Stimulated activated effector memory CD8-positive, alpha-beta T cell treated with anti-CD3 and anti-CD28 coated beads, Interleukin-12 subunit alpha, Interleukin-12 subunit beta, amount 100 ng/mL, for 72 hours (primary cell): ENCODE results near the gene ACSF3.

Source experiments
- ATAC-seq: fragments of 150-1000 bp; cut with Tn5 transposase; 2 replicates; pipeline ENCODE4 v1.10.0; 2021
- DNase-seq, 2 donors: peaks; one replicate each; pipeline ENCODE4 v3.0.0; 2021 to 2022; ENCODE audit warnings: low spot score in 2 of 2
- H3K27ac Mint-ChIP-seq: one replicate; pipeline ENCODE4 v1.8.0; 2022; ENCODE audit warnings: mild to moderate bottlenecking, mixed read lengths
- H3K36me3 Mint-ChIP-seq: one replicate; pipeline ENCODE4 v1.8.0; 2022; ENCODE audit warnings: mild to moderate bottlenecking, mixed read lengths
- H3K4me1 Mint-ChIP-seq: one replicate; pipeline ENCODE4 v1.8.0; 2022; ENCODE audit warnings: mixed read lengths
- H3K4me3 Mint-ChIP-seq: one replicate; pipeline ENCODE4 v1.8.0; 2022; ENCODE audit warnings: mild to moderate bottlenecking, mixed read lengths
- H3K9me3 Mint-ChIP-seq: one replicate; pipeline ENCODE4 v1.8.0; 2022; ENCODE audit warnings: mixed read lengths

Gene ACSF3

DNA sequence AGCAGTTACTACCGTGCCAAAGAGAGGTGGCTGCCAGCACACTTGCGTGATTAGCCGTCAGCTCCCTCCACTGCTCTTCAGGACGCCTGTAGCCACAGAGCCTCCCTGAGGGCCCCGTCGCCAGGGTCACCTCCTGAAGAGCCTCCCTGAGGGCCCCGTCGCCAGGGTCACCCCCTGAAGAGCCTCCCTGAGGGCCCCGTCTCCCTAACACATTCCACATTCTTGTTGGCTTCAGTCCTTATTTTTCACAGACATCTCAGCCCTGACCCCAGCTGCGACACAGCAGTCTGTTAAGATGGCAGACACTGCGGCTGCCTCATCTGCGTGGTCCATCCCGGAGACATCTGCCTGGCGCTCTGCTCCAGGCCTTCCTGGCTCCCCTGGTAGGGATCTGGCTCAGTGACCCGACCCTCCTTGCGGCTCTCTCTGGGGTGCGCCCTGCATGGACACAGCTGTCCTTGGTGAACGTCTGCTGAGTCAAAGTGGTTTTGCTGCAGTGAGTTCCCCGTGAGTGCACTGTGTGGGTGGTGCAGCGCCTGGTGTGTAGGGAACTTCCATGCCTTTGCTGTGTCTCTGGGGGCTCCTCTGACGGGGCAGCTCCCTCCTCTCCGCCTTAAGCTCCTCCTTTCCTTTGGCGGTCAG, 11.4 kb downstream of the ACSF3 start:
- H3K36me3 Mint-ChIP-seq = peaks cover 74% of the 10 kb centered on the region
- H3K9me3 Mint-ChIP-seq = no peaks in the 10 kb centered on the region
- ATAC-seq = peak; percentile 35
- H3K4me3 Mint-ChIP-seq = no peak overlapping the region
- no peak for DNase-seq
- peaks cover 43% of the 10 kb centered on the region for H3K4me1 Mint-ChIP-seq
- peak overlapping the region; percentile 79 for H3K27ac Mint-ChIP-seq

DNA sequence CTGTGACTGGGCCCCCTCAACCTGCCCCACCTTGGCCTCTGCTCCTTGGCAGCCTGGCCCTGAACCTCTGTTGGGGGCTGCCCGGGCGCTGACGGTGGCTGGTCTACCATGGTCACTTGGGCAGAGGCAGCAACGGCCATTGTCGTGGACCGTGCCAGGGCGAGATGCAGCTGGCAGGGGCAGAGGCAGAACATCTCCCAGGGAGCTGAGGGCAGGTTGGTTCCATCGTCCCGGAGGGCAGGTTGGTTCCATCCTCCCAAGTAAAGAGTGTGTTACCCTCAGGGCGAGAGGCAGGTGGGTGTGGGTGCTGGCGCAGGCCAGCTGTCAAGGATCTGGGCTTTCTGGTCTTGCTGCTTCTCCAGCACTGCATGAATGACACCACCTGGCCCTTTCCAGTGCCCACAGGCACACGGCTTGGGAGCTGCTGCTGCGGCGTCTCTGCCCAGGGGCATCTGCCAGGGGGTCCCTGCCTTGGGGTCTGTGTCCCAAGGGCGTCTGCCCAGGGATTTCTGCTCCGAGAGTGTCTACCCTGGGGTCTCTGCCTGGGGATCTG, 12.0 kb downstream of the ACSF3 start:
- ATAC-seq (no peak), DNase-seq (no peak)
- peak overlapping the region; percentile 79 for H3K27ac Mint-ChIP-seq
- no peaks in the 10 kb centered on the region for H3K9me3 Mint-ChIP-seq
- H3K4me1 Mint-ChIP-seq = peaks cover 38% of the 10 kb centered on the region
- H3K4me3 Mint-ChIP-seq = no peak overlapping the region
- peaks cover 70% of the 10 kb centered on the region for H3K36me3 Mint-ChIP-seq

DNA sequence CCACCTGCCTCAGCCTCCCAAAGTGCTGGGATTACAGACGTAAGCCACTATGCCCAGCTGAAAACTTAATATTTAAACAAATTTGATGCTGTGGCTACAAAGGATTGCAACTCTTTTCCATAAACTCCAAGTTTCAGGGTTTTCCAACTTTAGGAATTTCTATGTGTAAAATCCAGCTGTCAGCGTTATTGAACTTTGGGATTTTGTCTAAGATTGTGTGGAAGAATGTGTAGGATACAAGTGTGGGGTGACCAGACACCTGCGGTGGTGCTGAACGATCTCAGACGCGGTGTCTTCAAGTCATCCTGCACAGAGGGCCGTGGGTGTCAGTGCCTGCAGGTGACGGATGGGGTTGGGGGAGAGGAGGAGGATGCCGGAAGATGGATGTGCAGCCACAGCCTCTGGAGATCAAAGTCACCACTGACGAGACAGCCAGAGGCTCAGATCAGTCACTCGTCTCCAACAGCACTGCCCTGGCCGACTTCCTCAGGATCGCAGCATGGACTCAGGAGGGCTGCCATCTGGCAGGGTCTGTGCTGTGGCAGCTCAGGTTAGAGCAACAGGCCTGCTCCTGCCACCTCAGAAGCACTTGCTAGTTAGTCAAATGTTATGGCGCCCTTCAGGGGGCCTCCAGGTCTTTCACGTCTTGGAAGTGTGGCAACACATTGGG, 13.0 kb downstream of the ACSF3 start:
- Mint-ChIP-seq H3K36me3 (peaks cover 60% of the 10 kb centered on the region), H3K27ac (peak overlapping the region; percentile 5), H3K4me1 (peaks cover 28% of the 10 kb centered on the region), H3K4me3 (no peak overlapping the region), H3K9me3 (no peaks in the 10 kb centered on the region)
- ATAC-seq (no peak), DNase-seq (no peak)

DNA sequence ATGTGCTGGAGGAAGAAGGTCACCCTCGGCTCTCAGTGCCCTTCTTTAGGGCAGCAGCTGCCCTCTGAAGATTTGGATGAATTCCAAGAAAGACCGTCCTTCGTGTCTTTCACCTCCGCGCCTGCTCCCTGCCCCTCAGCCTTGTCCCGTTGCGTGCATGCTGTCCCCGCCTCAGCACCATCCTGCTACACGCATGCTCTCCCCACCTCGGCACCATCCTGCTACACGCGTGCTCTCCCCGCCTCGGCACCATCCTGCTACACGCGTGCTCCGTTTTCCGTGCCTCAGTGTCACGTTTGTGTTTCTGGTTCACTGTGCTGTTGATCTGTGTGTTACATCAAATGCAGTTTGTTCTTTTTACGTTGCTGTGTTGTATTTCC, 13.5 kb downstream of the ACSF3 start:
- peaks cover 28% of the 10 kb centered on the region for H3K4me1 Mint-ChIP-seq
- ATAC-seq = no peak
- H3K27ac Mint-ChIP-seq = peak overlapping the region; percentile 52
- H3K4me3 Mint-ChIP-seq = no peak overlapping the region
- H3K9me3 Mint-ChIP-seq = no peaks in the 10 kb centered on the region
- H3K36me3 Mint-ChIP-seq = peaks cover 54% of the 10 kb centered on the region
- DNase-seq = no peak

DNA sequence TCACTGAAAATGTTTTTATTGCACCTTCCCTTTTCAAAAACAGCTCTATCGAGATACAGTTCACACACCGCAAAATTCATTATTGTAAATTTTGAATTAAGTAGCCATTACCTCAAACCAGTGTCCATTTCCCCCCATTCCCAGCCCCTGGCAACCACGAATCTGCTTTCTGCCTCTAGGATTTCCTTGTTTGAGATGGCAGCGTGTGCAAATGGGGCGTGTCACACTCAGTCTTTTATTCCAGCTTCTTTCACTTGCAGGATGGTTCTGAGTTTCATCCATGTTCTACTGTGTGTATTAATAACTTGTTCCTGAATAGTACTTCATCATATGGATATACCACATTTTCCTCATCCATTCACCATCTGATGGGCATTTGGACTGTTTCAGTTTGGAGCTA, 14.8 kb downstream of the ACSF3 start:
- Mint-ChIP-seq H3K36me3 (peaks cover 42% of the 10 kb centered on the region), H3K4me1 (peaks cover 19% of the 10 kb centered on the region), H3K4me3 (no peak overlapping the region), H3K9me3 (no peaks in the 10 kb centered on the region), H3K27ac (peak overlapping the region; percentile 52)
- ATAC-seq (no peak), DNase-seq (no peak)

DNA sequence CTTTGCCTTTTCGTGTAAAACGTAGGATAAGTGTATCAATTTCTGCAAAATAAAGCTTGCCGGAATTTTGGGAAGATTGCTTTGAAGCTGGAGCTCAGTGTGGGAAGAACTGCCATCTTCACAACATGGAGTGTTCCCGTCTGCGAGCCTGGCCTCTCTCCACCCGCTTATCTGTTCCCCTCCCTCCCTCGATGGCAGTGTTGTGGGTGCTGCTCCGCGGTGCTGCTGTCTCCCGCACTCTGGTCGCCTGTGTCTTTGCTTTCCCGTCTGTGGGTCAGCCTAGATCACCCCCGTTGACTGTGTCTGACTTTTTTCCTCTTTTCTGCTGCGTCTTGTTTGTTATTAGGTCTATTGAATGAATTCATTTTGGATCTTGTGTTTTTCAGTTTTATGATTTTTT, 17.0 kb downstream of the ACSF3 start:
- ATAC-seq = no peak
- DNase-seq = no peak
- no peaks in the 10 kb centered on the region for H3K9me3 Mint-ChIP-seq
- peaks cover 41% of the 10 kb centered on the region for H3K36me3 Mint-ChIP-seq
- no peak overlapping the region for H3K27ac Mint-ChIP-seq
- peaks cover 33% of the 10 kb centered on the region for H3K4me1 Mint-ChIP-seq
- H3K4me3 Mint-ChIP-seq = no peak overlapping the region

DNA sequence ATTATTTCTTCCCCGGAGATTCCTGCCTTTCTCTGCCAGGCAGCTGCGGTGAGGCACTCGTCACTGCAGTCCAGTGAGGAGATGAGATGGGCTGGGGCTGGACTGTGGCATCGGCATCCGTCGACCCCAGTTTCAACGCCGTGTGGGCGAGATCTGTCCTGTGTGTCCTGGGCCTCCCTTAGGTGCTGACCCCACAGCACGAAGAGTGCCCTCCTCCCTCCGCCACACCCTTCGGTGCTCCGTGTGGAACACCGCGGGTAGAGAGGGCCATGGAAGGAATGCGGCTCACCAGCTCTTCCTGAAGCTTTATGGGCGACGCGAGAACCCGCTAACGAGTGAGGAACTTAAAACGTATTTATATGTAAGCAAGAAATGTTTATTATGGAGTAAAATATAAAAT, 17.6 kb downstream of the ACSF3 start:
- Mint-ChIP-seq H3K4me1 (peaks cover 39% of the 10 kb centered on the region), H3K36me3 (peaks cover 40% of the 10 kb centered on the region)

DNA sequence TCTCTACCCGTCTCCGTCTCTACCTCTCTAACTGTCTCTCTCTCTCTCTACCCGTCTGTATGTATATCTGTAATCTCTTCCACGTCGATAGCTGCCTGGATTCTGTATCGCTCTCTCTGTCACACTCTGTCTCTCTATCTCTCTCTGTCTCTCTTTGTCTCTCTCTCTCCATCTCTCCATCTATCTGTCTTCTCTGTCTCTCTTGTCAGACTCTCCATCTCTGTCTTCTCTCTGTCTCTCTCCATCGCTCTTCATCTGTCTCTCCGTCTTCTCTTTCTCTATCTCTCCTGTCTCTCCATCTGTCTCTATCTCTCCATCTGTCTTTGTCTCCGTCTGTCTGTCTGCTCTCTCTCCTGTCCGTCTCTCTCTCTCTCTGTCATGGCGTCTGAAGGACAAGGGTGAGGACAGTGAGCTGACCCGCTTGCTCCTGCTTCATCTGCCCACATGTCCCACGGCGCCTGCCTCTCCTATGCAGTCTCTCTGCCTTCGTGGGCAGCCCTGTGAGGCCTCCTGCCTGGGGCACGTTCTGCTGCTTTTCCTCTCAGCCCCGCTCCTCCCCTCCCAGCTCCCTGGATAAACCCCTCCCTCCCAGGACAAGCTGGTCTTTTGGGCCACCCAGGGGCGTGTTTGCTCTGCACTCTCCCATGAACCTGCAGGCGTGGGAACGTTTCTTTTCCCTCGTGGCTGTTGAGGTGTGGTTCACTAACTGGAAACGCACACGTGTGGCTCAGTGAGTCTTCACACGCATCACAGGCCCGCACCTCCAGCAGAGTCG, 18.9 kb downstream of the ACSF3 start:
- Mint-ChIP-seq H3K36me3 (peaks cover 27% of the 10 kb centered on the region), H3K4me3 (no peak overlapping the region), H3K4me1 (peaks cover 35% of the 10 kb centered on the region), H3K27ac (no peak overlapping the region), H3K9me3 (no peaks in the 10 kb centered on the region)
- no peak for ATAC-seq
- DNase-seq = no peak

More for the DNA sequence above, 17.6 kb downstream of the ACSF3 start:
- ATAC-seq (no peak), DNase-seq (no peak)
- H3K27ac Mint-ChIP-seq = no peak overlapping the region
- no peak overlapping the region for H3K4me3 Mint-ChIP-seq
- no peaks in the 10 kb centered on the region for H3K9me3 Mint-ChIP-seq

DNA sequence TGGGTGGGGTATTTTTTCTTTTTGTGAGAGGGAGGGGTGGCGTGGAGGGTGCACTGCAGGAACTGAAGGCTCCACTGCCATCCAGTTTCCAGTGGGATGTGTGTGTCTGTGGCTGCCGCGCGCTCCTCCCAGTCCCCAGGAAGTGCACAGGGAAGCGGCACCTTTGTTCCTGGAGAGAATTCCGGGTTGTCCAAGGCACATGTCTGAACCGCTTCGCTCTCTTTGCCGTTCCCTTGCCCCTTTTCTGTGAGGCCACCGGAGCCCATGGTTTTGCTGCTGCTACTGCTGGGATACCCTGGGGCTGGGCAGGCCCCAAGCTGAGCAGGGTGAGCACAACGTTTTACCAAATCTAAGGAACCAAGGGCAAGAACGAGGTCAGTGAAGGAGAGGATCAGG, 19.5 kb downstream of the ACSF3 start:
- Mint-ChIP-seq H3K9me3 (no peaks in the 10 kb centered on the region), H3K27ac (no peak overlapping the region), H3K36me3 (peaks cover 31% of the 10 kb centered on the region), H3K4me1 (peaks cover 34% of the 10 kb centered on the region), H3K4me3 (no peak overlapping the region)
- DNase-seq (no peak), ATAC-seq (no peak)

DNA sequence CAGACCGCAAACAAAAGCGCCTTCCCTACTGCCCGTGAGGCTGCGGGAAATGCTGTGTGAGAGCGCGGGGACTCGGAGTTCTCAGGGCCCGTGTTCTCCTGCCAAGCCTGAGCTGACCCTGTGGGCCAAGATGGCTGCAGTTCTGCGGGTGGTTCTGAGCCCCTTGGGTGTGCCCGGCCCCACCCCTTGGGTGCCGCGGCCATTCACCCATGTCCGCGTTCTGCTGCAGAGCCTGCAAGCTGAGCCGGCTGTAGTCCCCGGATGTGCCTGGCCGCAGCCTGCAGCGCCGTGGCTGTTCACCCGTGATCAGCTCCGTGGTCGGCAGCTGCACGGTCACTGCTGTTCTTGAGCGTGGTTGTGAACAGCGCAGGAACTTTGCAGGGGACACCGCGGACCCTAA, 20.0 kb downstream of the ACSF3 start:
- ATAC-seq (no peak), DNase-seq (no peak)
- no peaks in the 10 kb centered on the region for H3K9me3 Mint-ChIP-seq
- peaks cover 29% of the 10 kb centered on the region for H3K4me1 Mint-ChIP-seq
- peaks cover 36% of the 10 kb centered on the region for H3K36me3 Mint-ChIP-seq
- no peak overlapping the region for H3K27ac Mint-ChIP-seq
- H3K4me3 Mint-ChIP-seq = no peak overlapping the region

DNA sequence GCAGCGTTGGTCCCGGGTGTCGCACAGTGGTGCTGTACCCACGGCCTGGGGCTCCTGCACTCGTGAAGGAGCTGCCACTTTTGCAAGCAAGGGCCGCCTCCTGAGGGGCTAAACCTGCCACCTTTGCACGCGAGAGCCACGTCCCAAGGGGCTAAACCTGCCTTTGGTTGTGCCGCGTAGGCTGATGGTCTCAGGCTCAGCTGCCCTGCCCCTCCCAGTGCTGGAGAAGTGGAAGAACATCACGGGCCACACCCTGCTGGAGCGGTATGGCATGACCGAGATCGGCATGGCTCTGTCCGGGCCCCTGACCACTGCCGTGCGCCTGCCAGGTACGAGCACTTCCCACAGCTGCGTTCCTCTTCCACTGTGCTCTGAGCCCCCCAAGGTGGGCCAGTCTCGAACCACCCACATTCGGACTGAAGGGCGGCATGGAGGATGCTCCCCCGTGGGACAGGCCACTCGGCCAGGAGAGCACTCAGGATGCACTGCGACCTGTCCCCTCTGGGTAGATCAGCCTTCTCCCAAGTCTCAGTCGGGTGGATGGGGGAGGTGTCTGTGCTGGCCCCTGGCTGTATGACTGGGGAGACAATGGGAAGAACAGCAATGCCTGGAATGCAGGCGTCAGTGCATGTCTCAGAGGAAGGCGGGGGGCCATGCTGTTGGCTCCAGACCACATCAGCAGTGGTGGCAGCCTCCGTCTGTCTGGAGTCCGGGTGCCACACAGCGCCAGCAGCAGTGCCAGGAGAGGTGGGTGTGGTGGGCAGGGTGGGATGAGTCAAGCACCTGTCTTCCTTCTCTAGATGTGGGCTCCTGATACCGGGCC, 20.7 kb downstream of the ACSF3 start:
- H3K4me1 Mint-ChIP-seq = peaks cover 29% of the 10 kb centered on the region
- ATAC-seq = peak; percentile 39
- no peaks in the 10 kb centered on the region for H3K9me3 Mint-ChIP-seq
- peaks cover 41% of the 10 kb centered on the region for H3K36me3 Mint-ChIP-seq
- H3K27ac Mint-ChIP-seq = peak overlapping the region; percentile 95
- H3K4me3 Mint-ChIP-seq = peak overlapping the region; percentile 77
- no peak for DNase-seq

DNA sequence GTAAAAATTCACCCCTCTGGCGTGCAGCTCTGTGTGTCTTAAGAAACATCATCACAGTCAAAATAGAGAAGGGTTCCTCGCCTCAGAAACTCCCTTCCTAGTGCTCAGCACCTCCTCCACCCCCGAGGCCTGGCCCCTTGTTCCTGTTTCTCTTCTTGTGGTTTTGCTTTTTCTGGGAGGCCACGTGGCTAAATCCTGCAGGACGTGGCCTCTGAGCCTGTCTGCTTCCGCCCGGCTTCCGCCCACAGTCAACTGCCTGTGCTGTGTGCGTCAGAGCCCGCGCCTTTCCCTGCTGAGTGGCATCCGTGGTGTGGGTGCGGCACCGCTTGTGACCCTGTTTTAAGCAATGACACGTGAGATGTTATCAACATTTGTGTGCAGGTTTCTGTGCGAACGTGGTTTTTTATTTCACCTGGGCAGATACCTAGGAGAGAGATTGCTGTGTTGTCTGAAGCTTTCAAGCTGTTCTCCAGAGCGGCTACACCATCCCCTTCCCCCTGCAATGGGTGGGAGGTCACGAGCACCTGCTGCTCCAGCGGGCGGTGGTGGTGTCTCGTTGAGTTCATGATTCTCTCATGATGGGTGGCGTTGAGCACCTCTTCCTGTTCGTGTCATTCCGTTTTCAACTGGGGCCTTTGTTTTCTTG, 21.7 kb downstream of the ACSF3 start:
- Mint-ChIP-seq H3K9me3 (no peaks in the 10 kb centered on the region), H3K27ac (peak overlapping the region; percentile 95), H3K4me3 (peak overlapping the region; percentile 77), H3K36me3 (peaks cover 45% of the 10 kb centered on the region), H3K4me1 (peaks cover 29% of the 10 kb centered on the region)
- ATAC-seq (peak; percentile 95), DNase-seq (peak; percentile 58 to 74)

DNA sequence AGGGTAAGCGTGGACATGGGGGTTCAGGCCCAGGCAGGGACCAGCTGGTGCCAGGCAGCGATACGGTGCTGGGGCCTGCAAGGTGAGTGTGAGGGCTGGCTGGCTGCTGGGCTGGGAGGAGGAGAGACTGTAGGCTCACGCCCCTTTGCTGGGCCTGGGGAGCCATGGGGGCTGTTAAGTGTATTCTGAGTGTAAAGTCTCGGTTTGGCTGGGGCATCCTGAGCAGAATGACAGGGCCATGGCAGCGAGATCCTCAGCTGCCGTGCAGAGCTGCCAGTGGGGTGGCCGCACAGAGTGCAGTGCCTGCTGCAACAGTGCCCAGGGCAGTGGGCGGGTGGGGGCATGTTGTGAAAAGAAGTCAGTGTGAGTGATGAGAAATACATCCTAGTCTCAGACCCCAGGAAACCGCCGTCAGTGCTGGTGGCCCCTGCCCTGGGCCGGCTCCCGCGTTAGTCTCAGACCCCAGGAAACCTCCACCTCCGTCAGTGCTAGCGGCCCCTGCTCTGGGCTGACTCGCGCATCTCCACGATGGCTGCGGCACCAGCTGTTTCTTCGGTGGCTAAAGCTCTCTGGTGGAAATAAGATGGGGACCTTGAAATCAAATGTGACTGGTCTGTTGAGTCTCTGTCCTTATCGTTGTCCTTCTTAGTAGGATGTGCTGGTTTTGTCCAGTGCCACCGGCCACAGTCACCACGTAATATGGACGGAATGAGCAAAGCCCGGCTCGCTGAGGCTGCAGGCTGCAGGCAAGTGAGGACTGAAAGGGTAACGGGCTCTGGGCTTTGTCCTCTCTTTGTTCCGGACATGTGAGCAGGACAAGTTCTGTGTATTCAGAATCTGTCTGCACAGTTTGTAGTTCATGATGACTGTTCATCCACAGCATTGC, 22.9 kb downstream of the ACSF3 start:
- no peaks in the 10 kb centered on the region for H3K9me3 Mint-ChIP-seq
- peaks cover 34% of the 10 kb centered on the region for H3K4me1 Mint-ChIP-seq
- DNase-seq (no peak), ATAC-seq (no peak)
- peak overlapping the region; percentile 95 for H3K27ac Mint-ChIP-seq
- H3K36me3 Mint-ChIP-seq = peaks cover 55% of the 10 kb centered on the region
- no peak overlapping the region for H3K4me3 Mint-ChIP-seq
